GM06990 (cell line): ENCODE measurements around the gene OMP.

Experiments
- DNase-seq: peaks from one replicate; pipeline ENCODE4 v3.0.0-alpha.2; 2011; ENCODE audit not compliant: insufficient read length; ENCODE audit errors: extremely low read depth
- H3K27me3 ChIP-seq: replicated peaks from 2 replicates; pipeline ENCODE4 v1.6.0; 2011; ENCODE audit warnings: low read length; ENCODE audit not compliant: control insufficient read depth, insufficient read depth
- H3K36me3 ChIP-seq: 2 replicates; pipeline ENCODE4 v1.5.1; 2011; ENCODE audit warnings: low read length; ENCODE audit not compliant: control insufficient read depth, insufficient read depth
- H3K4me3 ChIP-seq: replicated peaks from 2 replicates; pipeline ENCODE4 v1.5.1; 2011; ENCODE audit warnings: low read depth, mild to moderate bottlenecking, control low read depth, low read length
- CTCF ChIP-seq: IDR thresholded peaks from 2 replicates; pipeline ENCODE4 v1.5.1; 2011; ENCODE audit warnings: low read length, control low read depth, mild to moderate bottlenecking, inconsistent platforms; ENCODE audit not compliant: insufficient read depth, poor library complexity, severe bottlenecking

OMP gene

DNA sequence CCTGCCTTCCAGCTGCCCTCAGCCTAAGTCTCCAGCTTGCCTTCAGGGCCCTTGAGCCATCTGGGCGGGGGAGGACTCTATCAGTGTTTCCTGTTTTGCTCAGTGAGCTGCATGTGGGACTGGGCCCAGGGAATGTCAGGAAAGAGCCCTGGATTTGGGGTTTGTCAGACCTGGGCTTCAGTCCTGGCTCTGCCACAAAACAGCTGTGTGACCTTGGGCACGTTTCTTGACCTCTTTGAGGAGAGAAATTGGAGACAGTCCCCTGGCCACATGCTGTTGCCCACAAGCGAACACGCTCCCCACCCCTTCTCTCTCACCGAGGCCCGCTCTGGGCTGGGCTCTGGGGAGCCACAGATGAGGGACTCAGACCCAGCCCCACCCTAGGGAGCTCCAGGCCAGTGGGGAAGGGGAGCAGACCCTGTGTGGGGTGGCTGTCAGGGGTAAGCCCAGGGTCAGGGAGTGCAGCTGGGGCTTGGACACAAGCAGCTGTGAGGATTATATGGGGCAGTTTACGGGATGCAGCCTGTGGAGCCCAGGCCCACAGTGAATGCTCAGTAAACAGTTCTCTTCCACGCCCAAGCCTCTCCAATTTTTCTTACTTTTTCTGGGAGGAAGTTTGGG lies 37.7 kb downstream of the OMP start:
- TF ChIP-seq CTCF, result no peak
- Histone ChIP-seq H3K27me3 (no peaks in the 10 kb centered on the region; the same call in none of the 2 replicates), H3K36me3 (no peaks in the 10 kb centered on the region), H3K4me3 (no peak overlapping the region)
- no peak for DNase-seq

DNA sequence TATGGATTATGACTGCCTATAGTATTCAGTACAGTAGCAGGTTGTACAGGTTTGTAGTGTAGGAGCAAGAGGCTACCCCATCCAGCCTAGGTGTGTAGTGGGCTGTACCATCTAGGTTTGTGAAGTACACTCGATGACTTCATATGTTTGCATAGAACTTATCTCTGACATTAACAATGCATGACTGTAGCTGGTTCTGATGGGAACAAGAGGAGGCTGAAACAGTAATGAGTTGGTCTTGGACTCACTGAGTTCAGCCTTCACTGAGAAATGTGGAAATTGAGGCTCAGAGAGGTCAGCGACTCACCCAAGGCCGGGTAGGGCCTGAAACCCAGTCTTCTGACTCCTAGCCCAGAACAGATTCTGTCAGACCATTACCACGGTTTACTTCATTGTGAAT lies 38.4 kb downstream of the OMP start:
- Histone ChIP-seq H3K27me3 (no peaks in the 10 kb centered on the region; the same call in none of the 2 replicates), H3K36me3 (no peaks in the 10 kb centered on the region), H3K4me3 (no peak overlapping the region)
- DNase-seq, result no peak
- TF ChIP-seq CTCF, result no peak

DNA sequence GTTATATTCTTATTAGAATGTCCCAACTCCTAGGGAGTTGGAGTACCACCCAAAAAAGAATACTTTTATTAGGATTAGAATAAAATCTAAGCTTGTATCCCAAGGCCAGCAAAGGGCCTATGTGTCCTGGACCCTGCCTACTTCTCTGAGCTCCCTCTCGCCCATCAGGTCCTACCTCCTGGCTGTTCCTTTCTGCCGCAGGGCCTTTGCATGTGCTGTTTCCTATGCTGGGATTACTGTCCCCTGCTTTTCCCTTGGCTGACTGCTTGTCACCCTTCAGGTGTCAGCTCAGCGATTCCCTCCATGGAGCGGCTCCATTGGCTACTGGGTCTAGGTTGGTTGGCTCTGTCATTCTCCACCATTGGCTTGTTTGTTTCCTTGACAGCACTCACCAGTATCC lies 38.8 kb downstream of the OMP start:
- H3K4me3 ChIP-seq, result no peak overlapping the region
- no peaks in the 10 kb centered on the region for H3K36me3 ChIP-seq
- DNase-seq, result no peak
- TF ChIP-seq CTCF, result no peak
- H3K27me3 ChIP-seq, result no peaks in the 10 kb centered on the region; the same call in none of the 2 replicates

GRCh38 chr11:77142091-77142975 lies 39.7 kb downstream of the OMP start:
- no peaks in the 10 kb centered on the region for H3K36me3 ChIP-seq
- H3K27me3 ChIP-seq, result no peaks in the 10 kb centered on the region; the same call in none of the 2 replicates
- no peak for DNase-seq
- no peak overlapping the region for H3K4me3 ChIP-seq
- no peak for TF ChIP-seq CTCF

DNA sequence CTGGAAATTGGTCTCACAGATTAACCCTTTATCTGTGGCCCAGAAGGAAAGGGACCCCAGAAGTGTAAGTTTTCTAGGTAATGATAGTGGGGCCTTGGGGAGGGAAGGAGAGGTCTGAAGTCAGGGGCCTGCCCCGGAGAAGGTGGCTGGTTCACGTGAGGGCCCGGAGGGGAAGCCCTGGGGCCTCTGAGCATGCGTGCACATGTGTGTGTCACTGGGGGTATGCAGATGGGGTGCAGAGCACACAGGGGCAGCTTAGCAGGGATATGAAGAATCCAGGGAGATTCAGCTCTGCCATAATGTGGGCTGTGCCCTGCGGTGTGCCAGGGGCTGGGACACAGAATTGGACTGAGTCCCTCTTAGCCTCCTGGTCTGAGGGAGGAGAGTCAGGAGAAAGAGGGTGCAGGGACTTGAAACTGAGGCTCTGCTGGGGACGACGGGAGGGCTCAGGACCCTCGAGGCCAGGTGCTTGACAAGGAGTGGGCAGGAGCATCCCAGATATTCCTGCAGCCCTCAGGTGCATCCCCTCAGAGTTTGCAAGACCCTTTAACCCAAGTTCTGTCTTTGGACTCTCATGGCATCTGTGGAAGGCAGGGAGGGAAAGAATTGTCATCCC lies 40.9 kb downstream of the OMP start:
- Histone ChIP-seq H3K36me3 (no peaks in the 10 kb centered on the region), H3K27me3 (no peaks in the 10 kb centered on the region; the same call in none of the 2 replicates), H3K4me3 (no peak overlapping the region)
- no peak for TF ChIP-seq CTCF
- DNase-seq, result no peak
